ENCODE measurements around the gene CFAP157.
A peak's percentile ranks its signal among the peaks of the same experiment; 100 is the strongest.

Gene CFAP157

GRCh38 chr9:127720031-127720864 lies 13.5 kb downstream of the CFAP157 start:
- DNase-seq (ENCODE audit: low spot score in 2 of 2): no peak

GRCh38 chr9:127720865-127721227 lies 14.1 kb downstream of the CFAP157 start:
- no peak for DNase-seq (ENCODE audit: low spot score in 2 of 2)
- Mint-ChIP-seq H3K4me3 (peak overlapping the region; percentile 70), H3K36me3 (peaks cover 7% of the 10 kb centered on the region), H3K9me3 (no peaks in the 10 kb centered on the region), H3K27ac (peak overlapping the region; percentile 98), H3K4me1 (peaks cover 33% of the 10 kb centered on the region)
- no peak for ATAC-seq

More at GRCh38 chr9:127720031-127720864, 13.5 kb downstream of the CFAP157 start:
- peak; percentile 35 for ATAC-seq
- Mint-ChIP-seq H3K4me3 (peak overlapping the region; percentile 70), H3K4me1 (peaks cover 39% of the 10 kb centered on the region), H3K27ac (peak overlapping the region; percentile 98), H3K9me3 (no peaks in the 10 kb centered on the region), H3K36me3 (peaks cover 12% of the 10 kb centered on the region)

- ATAC-seq (peak; percentile 63), DNase-seq (ENCODE audit: low spot score in 2 of 2) (no peak)
- Mint-ChIP-seq H3K27ac (peak overlapping the region; percentile 98), H3K4me1 (peaks cover 28% of the 10 kb centered on the region), H3K36me3 (peaks cover 7% of the 10 kb centered on the region), H3K9me3 (no peaks in the 10 kb centered on the region), H3K4me3 (peak overlapping the region; percentile 70)
These were observed 14.6 kb downstream of the CFAP157 start for GRCh38 chr9:127721391-127721821.

- Mint-ChIP-seq H3K9me3 (no peaks in the 10 kb centered on the region), H3K4me1 (peaks cover 27% of the 10 kb centered on the region), H3K36me3 (peaks cover 10% of the 10 kb centered on the region), H3K27ac (peak overlapping the region; percentile 98), H3K4me3 (peak overlapping the region; percentile 70)
- no peak for DNase-seq (ENCODE audit: low spot score in 2 of 2)
- no peak for ATAC-seq
These were observed 15.4 kb downstream of the CFAP157 start for GRCh38 chr9:127722055-127722745.

GRCh38 chr9:127723013-127723412 lies 16.2 kb downstream of the CFAP157 start:
- DNase-seq (ENCODE audit: low spot score in 2 of 2) (no peak), ATAC-seq (no peak)
- peaks cover 13% of the 10 kb centered on the region for H3K36me3 Mint-ChIP-seq
- no peak overlapping the region for H3K27ac Mint-ChIP-seq
- no peaks in the 10 kb centered on the region for H3K9me3 Mint-ChIP-seq
- peaks cover 27% of the 10 kb centered on the region for H3K4me1 Mint-ChIP-seq
- no peak overlapping the region for H3K4me3 Mint-ChIP-seq

GRCh38 chr9:127723444-127723843 lies 16.7 kb downstream of the CFAP157 start:
- Mint-ChIP-seq H3K4me3 (no peak overlapping the region), H3K9me3 (no peaks in the 10 kb centered on the region), H3K4me1 (peaks cover 27% of the 10 kb centered on the region), H3K36me3 (peaks cover 13% of the 10 kb centered on the region), H3K27ac (no peak overlapping the region)
- ATAC-seq: no peak
- no peak for DNase-seq (ENCODE audit: low spot score in 2 of 2)

- H3K4me1 Mint-ChIP-seq: peaks cover 27% of the 10 kb centered on the region
- no peak for DNase-seq (ENCODE audit: low spot score in 2 of 2)
- H3K9me3 Mint-ChIP-seq: no peaks in the 10 kb centered on the region
- H3K27ac Mint-ChIP-seq: no peak overlapping the region
- no peak overlapping the region for H3K4me3 Mint-ChIP-seq
- no peak for ATAC-seq
- peaks cover 13% of the 10 kb centered on the region for H3K36me3 Mint-ChIP-seq
These were observed 17.2 kb downstream of the CFAP157 start for GRCh38 chr9:127724012-127724411.

- H3K36me3 Mint-ChIP-seq: peaks cover 6% of the 10 kb centered on the region
- H3K27ac Mint-ChIP-seq: peak overlapping the region; percentile 45
- ATAC-seq: no peak
- no peaks in the 10 kb centered on the region for H3K4me1 Mint-ChIP-seq
- no peak overlapping the region for H3K4me3 Mint-ChIP-seq
- DNase-seq (ENCODE audit: low spot score in 2 of 2): no peak
- no peaks in the 10 kb centered on the region for H3K9me3 Mint-ChIP-seq
These were observed 20.1 kb downstream of the CFAP157 start for GRCh38 chr9:127726871-127727270.

- H3K36me3 Mint-ChIP-seq: peaks cover 18% of the 10 kb centered on the region
- ATAC-seq: no peak
- peak overlapping the region; percentile 64 for H3K27ac Mint-ChIP-seq
- H3K4me3 Mint-ChIP-seq: no peak overlapping the region
- H3K4me1 Mint-ChIP-seq: peaks cover 4% of the 10 kb centered on the region
- H3K9me3 Mint-ChIP-seq: no peaks in the 10 kb centered on the region
- no peak for DNase-seq (ENCODE audit: low spot score in 2 of 2)
These were observed 22.0 kb downstream of the CFAP157 start for GRCh38 chr9:127728808-127729207.

- ATAC-seq (no peak), DNase-seq (ENCODE audit: low spot score in 2 of 2) (no peak)
- peaks cover 10% of the 10 kb centered on the region for H3K4me1 Mint-ChIP-seq
- H3K36me3 Mint-ChIP-seq: peaks cover 21% of the 10 kb centered on the region
- H3K9me3 Mint-ChIP-seq: no peaks in the 10 kb centered on the region
- H3K4me3 Mint-ChIP-seq: no peak overlapping the region
- H3K27ac Mint-ChIP-seq: peak overlapping the region; percentile 64
These were observed 22.9 kb downstream of the CFAP157 start for GRCh38 chr9:127729522-127730256.

- DNase-seq (ENCODE audit: low spot score in 2 of 2) (no peak), ATAC-seq (no peak)
- Mint-ChIP-seq H3K27ac (peak overlapping the region; percentile 64), H3K4me3 (no peak overlapping the region), H3K36me3 (peaks cover 24% of the 10 kb centered on the region), H3K4me1 (peaks cover 10% of the 10 kb centered on the region), H3K9me3 (no peaks in the 10 kb centered on the region)
These were observed 23.5 kb downstream of the CFAP157 start for GRCh38 chr9:127730262-127730661.

GRCh38 chr9:127730799-127731410 lies 24.1 kb downstream of the CFAP157 start:
- H3K4me3 Mint-ChIP-seq: no peak overlapping the region
- peak overlapping the region; percentile 64 for H3K27ac Mint-ChIP-seq
- peaks cover 27% of the 10 kb centered on the region for H3K36me3 Mint-ChIP-seq
- DNase-seq (ENCODE audit: low spot score in 2 of 2) (no peak), ATAC-seq (no peak)
- H3K9me3 Mint-ChIP-seq: no peaks in the 10 kb centered on the region
- peaks cover 10% of the 10 kb centered on the region for H3K4me1 Mint-ChIP-seq

GRCh38 chr9:127731938-127732337 lies 25.1 kb downstream of the CFAP157 start:
- DNase-seq (ENCODE audit: low spot score in 2 of 2) (no peak), ATAC-seq (no peak)
- Mint-ChIP-seq H3K4me1 (peaks cover 10% of the 10 kb centered on the region), H3K27ac (no peak overlapping the region), H3K9me3 (no peaks in the 10 kb centered on the region), H3K4me3 (no peak overlapping the region), H3K36me3 (peaks cover 34% of the 10 kb centered on the region)

GRCh38 chr9:127732444-127732843 lies 25.7 kb downstream of the CFAP157 start:
- DNase-seq (ENCODE audit: low spot score in 2 of 2) (no peak), ATAC-seq (no peak)
- Mint-ChIP-seq H3K27ac (no peak overlapping the region), H3K36me3 (peaks cover 34% of the 10 kb centered on the region), H3K4me1 (peaks cover 10% of the 10 kb centered on the region), H3K9me3 (no peaks in the 10 kb centered on the region), H3K4me3 (no peak overlapping the region)

- DNase-seq (ENCODE audit: low spot score in 2 of 2): no peak
- no peaks in the 10 kb centered on the region for H3K9me3 Mint-ChIP-seq
- H3K4me3 Mint-ChIP-seq: peak overlapping the region; percentile 73
- H3K4me1 Mint-ChIP-seq: peaks cover 10% of the 10 kb centered on the region
- H3K27ac Mint-ChIP-seq: peak overlapping the region; percentile 59
- no peak for ATAC-seq
- peaks cover 45% of the 10 kb centered on the region for H3K36me3 Mint-ChIP-seq
These were observed 26.8 kb downstream of the CFAP157 start for GRCh38 chr9:127733614-127734013.
